Ovary (tissue), 3 donors: ENCODE measurements around the gene TMPRSS3.

Experiments used
- CTCF ChIP-seq, 3 donors: fragments of 450-650 bp in 2 of 3; fragments of 200-600 bp in 1 of 3; IDR thresholded peaks; one replicate each; pipeline versions ENCODE4 v1.5.1 to v1.8.0; 2016 to 2022; ENCODE audit warnings: antibody characterized with exemption in 3 of 3, mild to moderate bottlenecking in 1 of 3
- EP300 ChIP-seq: sonication (generic); formaldehyde crosslinking; IDR thresholded peaks from one replicate; pipeline ENCODE4 v1.6.1; 2017; ENCODE audit warnings: antibody characterized with exemption
- donor health status: DM: no; HTN: no; CAD: no.

- TF ChIP-seq EP300 (no peak), CTCF (IDR thresholded peaks at IDR 0.05) (no peak)
Observed at GRCh38 chr21:42424914-42425541, 29.2 kb upstream of the TMPRSS3 start.
